ENCODE measurements around the gene EFCAB13. TPM values are rescaled to one million over a fixed set of nuclear protein-coding genes. Genes with fewer than 3 reads are reported as not detected.
"Not testable (repeated sequence)": the region's sequence is repeated elsewhere in the genome, so short reads cannot be mapped to it uniquely, and the experiment has no call there.

Gene EFCAB13
- total and polyA plus RNA-seq, 11 donors: 0.47 to 6.1 (median 1.4) TPM

- intact Hi-C loops (cut with DNase I): no loop called here
- no peak for ATAC-seq
These were observed 81.1 kb downstream of the EFCAB13 start for GRCh38 chr17:47404875-47405274.

GRCh38 chr17:47413872-47414271 lies 90.1 kb downstream of the EFCAB13 start:
- 96 to 99% (median 98%) methylated on average over 3 of the region's 3 CpGs for WGBS, 4 donors
- no peak for ATAC-seq

More at GRCh38 chr17:47404875-47405274, 81.1 kb downstream of the EFCAB13 start:
- no peak overlapping the region for H3K27ac ChIP-seq
- H3K4me1 ChIP-seq: no peaks in the 10 kb centered on the region
- H3K36me3 ChIP-seq: peaks cover 0 to 5% (median 0%) of the 10 kb centered on the region in 9 donors
- DNase-seq: no peak
- H3K4me3 ChIP-seq: no peak overlapping the region
- no peak for TF ChIP-seq CTCF (IDR thresholded peaks at IDR 0.05)
- TF ChIP-seq POLR2A (IDR thresholded peaks at IDR 0.05): no peak
- no peaks in the 10 kb centered on the region for H3K9me3 ChIP-seq
- no peaks in the 10 kb centered on the region for H3K27me3 ChIP-seq

GRCh38 chr17:47414612-47415011 lies 90.9 kb downstream of the EFCAB13 start:
- Histone ChIP-seq H3K4me3 (no peak overlapping the region), H3K27ac (no peak overlapping the region), H3K36me3 (peaks cover 0 to 6% (median 0%) of the 10 kb centered on the region in 9 donors), H3K9me3 (no peaks in the 10 kb centered on the region), H3K27me3 (no peaks in the 10 kb centered on the region), H3K4me1 (no peaks in the 10 kb centered on the region)
- 96 to 100% (median 98%) methylated on average over 1 of the region's 1 CpG for WGBS, 4 donors
- ATAC-seq: no peak
- TF ChIP-seq CTCF (IDR thresholded peaks at IDR 0.05) (no peak), POLR2A (IDR thresholded peaks at IDR 0.05) (no peak)
- intact Hi-C loops (cut with DNase I): no loop called here
- DNase-seq: no peak

More at GRCh38 chr17:47413872-47414271, 90.1 kb downstream of the EFCAB13 start:
- DNase-seq: no peak
- Histone ChIP-seq H3K9me3 (no peaks in the 10 kb centered on the region), H3K4me3 (no peak overlapping the region), H3K27ac (no peak overlapping the region), H3K27me3 (no peaks in the 10 kb centered on the region), H3K36me3 (peaks cover 0 to 6% (median 0%) of the 10 kb centered on the region in 9 donors), H3K4me1 (no peaks in the 10 kb centered on the region)
- intact Hi-C loops (cut with DNase I): no loop called here
- TF ChIP-seq POLR2A (IDR thresholded peaks at IDR 0.05) (no peak), CTCF (IDR thresholded peaks at IDR 0.05) (no peak)

- peaks cover 0 to 14% (median 0%) of the 10 kb centered on the region in 12 donors for H3K4me1 ChIP-seq
- intact Hi-C loops (cut with DNase I): no loop called here
- TF ChIP-seq POLR2A (IDR thresholded peaks at IDR 0.05): no peak
- no peak for TF ChIP-seq CTCF (IDR thresholded peaks at IDR 0.05)
- 5 to 12% (median 8%) methylated on average over 63 to 113 of the region's 113 CpGs for WGBS, 4 donors
- peaks cover 0 to 7% (median 0%) of the 10 kb centered on the region in 9 donors for H3K36me3 ChIP-seq
- peaks cover 0 to 16% (median 0%) of the 10 kb centered on the region in 9 donors for H3K27me3 ChIP-seq
- DNase-seq (peak in 3 of 5 donors; percentile 4 to 54 (median 23)), ATAC-seq (peak in 2 of 4 donors; percentile 53 to 59)
- peak overlapping the region; percentile 23 to 63 (median 50) for H3K4me3 ChIP-seq
- H3K9me3 ChIP-seq: no peaks in the 10 kb centered on the region
- no peak overlapping the region for H3K27ac ChIP-seq
These were observed 99.9 kb downstream of the EFCAB13 start for GRCh38 chr17:47423406-47424295.

- H3K4me1 ChIP-seq: peaks cover 0 to 14% (median 0%) of the 10 kb centered on the region in 12 donors
- H3K4me3 ChIP-seq; DNase-seq; H3K27ac ChIP-seq; H3K9me3 ChIP-seq; ATAC-seq; H3K36me3 ChIP-seq; intact Hi-C loops (cut with DNase I): not testable (repeated sequence)
- peaks cover 0 to 16% (median 0%) of the 10 kb centered on the region in 9 donors for H3K27me3 ChIP-seq
- 94 to 98% (median 97%) methylated on average over 3 of the region's 3 CpGs for WGBS, 4 donors
These were observed 101.5 kb downstream of the EFCAB13 start for GRCh38 chr17:47425233-47425632.

- ATAC-seq; H3K27ac ChIP-seq; H3K36me3 ChIP-seq; intact Hi-C loops (cut with DNase I); H3K4me3 ChIP-seq; H3K9me3 ChIP-seq; DNase-seq: not testable (repeated sequence)
- peaks cover 0 to 14% (median 0%) of the 10 kb centered on the region in 12 donors for H3K4me1 ChIP-seq
- WGBS, 4 donors: 96% methylated on average over 3 of the region's 3 CpGs
- peaks cover 0 to 16% (median 0%) of the 10 kb centered on the region in 9 donors for H3K27me3 ChIP-seq
These were observed 102.3 kb downstream of the EFCAB13 start for GRCh38 chr17:47425887-47426635.
